HepG2 (cell line): ENCODE measurements around the gene UPB1. TPM values are rescaled to one million over a fixed set of nuclear protein-coding genes. Genes with fewer than 3 reads are reported as not detected.
A peak's percentile ranks its signal among the peaks of the same experiment; 100 is the strongest.

Experiments
- ADNP ChIP-seq: sonication (generic); formaldehyde crosslinking; IDR thresholded peaks from 2 replicates; pipeline ENCODE4 v1.4.0; 2020; ENCODE audit warnings: missing genetic modification reagents
- ATF5 ChIP-seq: sonication (generic); formaldehyde crosslinking; IDR thresholded peaks from 2 replicates; pipeline ENCODE4 v1.4.0; 2020; ENCODE audit warnings: mild to moderate bottlenecking, low read depth, missing genetic modification reagents
- FOXA3 ChIP-seq: IDR thresholded peaks from 2 replicates; pipeline ENCODE4 v1.6.1; 2016; ENCODE audit warnings: missing genetic modification reagents, missing compliant biosample characterization
- HBP1 ChIP-seq: IDR thresholded peaks from 2 replicates; pipeline ENCODE4 v1.6.1; 2016; ENCODE audit warnings: low read depth, control low read depth
- NCOA2 ChIP-seq: sonication (generic); formaldehyde crosslinking; IDR thresholded peaks from 2 replicates; pipeline ENCODE4 v1.8.0; 2022; ENCODE audit warnings: inconsistent platforms
- NR2C2 ChIP-seq: sonication (generic); formaldehyde crosslinking; IDR thresholded peaks from 2 replicates; pipeline ENCODE4 v1.4.0; 2020; ENCODE audit warnings: missing genetic modification reagents, mild to moderate bottlenecking, moderate library complexity, borderline replicate concordance
- PATZ1 ChIP-seq: sonication (generic); formaldehyde crosslinking; IDR thresholded peaks from 2 replicates; pipeline ENCODE4 v1.4.0; 2020; ENCODE audit warnings: missing genetic modification reagents
- SCMH1 ChIP-seq: sonication (generic); formaldehyde crosslinking; IDR thresholded peaks from 2 replicates; pipeline ENCODE4 v1.9.0; 2021; ENCODE audit warnings: missing genetic modification reagents, mild to moderate bottlenecking, borderline replicate concordance
- SRF ChIP-seq: IDR thresholded peaks from 2 replicates; pipeline ENCODE4 v1.6.1; 2011; ENCODE audit warnings: mild to moderate bottlenecking, low read depth, low read length, moderate library complexity
- STAT5B ChIP-seq: sonication (generic); formaldehyde crosslinking; IDR thresholded peaks from 2 replicates; pipeline ENCODE4 v1.4.0; 2020; ENCODE audit warnings: missing genetic modification reagents
- TRIM22 ChIP-seq: fragments of 450-650 bp; IDR thresholded peaks from 2 replicates; pipeline ENCODE4 v1.6.1; 2017
- TRIM24 ChIP-seq: sonication (generic); formaldehyde crosslinking; IDR thresholded peaks from 2 replicates; pipeline ENCODE4 v1.8.0; 2022; ENCODE audit warnings: mild to moderate bottlenecking, missing genetic modification reagents
- ZBTB39 ChIP-seq: sonication (generic); formaldehyde crosslinking; IDR thresholded peaks from 2 replicates; pipeline ENCODE4 v1.5.0; 2020; ENCODE audit warnings: missing genetic modification reagents
- ZNF143 ChIP-seq: sonication (generic); formaldehyde crosslinking; IDR thresholded peaks from 2 replicates; pipeline ENCODE4 v1.4.0; 2020; ENCODE audit warnings: missing genetic modification reagents
- ZNF20 ChIP-seq: sonication (generic); formaldehyde crosslinking; IDR thresholded peaks from 2 replicates; pipeline ENCODE4 v1.4.0; 2020; ENCODE audit warnings: mild to moderate bottlenecking, moderate library complexity, missing genetic modification reagents
- ZNF225 ChIP-seq: sonication (generic); formaldehyde crosslinking; IDR thresholded peaks from 2 replicates; pipeline ENCODE4 v1.4.0; 2020; ENCODE audit warnings: mild to moderate bottlenecking, missing genetic modification reagents
- ZNF280B ChIP-seq: sonication (generic); formaldehyde crosslinking; IDR thresholded peaks from 2 replicates; pipeline ENCODE4 v1.5.0; 2020; ENCODE audit warnings: missing genetic modification reagents, mild to moderate bottlenecking, borderline replicate concordance
- ZNF337 ChIP-seq: sonication (generic); formaldehyde crosslinking; IDR thresholded peaks from 2 replicates; pipeline ENCODE4 v1.5.1; 2020; ENCODE audit warnings: missing genetic modification reagents, low read depth, mild to moderate bottlenecking, borderline replicate concordance
- ZNF567 ChIP-seq: sonication (generic); formaldehyde crosslinking; IDR thresholded peaks from 2 replicates; pipeline ENCODE4 v1.8.1; 2023; ENCODE audit warnings: mild to moderate bottlenecking, missing genetic modification reagents, borderline replicate concordance
- ZSCAN12 ChIP-seq: sonication (generic); formaldehyde crosslinking; IDR thresholded peaks from 2 replicates; pipeline ENCODE4 v1.9.0; 2021; ENCODE audit warnings: mild to moderate bottlenecking, missing genetic modification reagents
- ZSCAN21 ChIP-seq: sonication (generic); formaldehyde crosslinking; IDR thresholded peaks from 2 replicates; pipeline ENCODE4 v1.8.0; 2022; ENCODE audit warnings: mild to moderate bottlenecking, missing genetic modification reagents, moderate library complexity, borderline replicate concordance
- ZSCAN9 ChIP-seq: IDR thresholded peaks from 2 replicates; pipeline ENCODE4 v1.6.1; 2016; ENCODE audit warnings: borderline replicate concordance
- polyA plus RNA-seq, 8 experiments: library from polyadenylated mRNA; depleted of rRNA in 3 of 8; stranded (reverse) in 7 of 8; unstranded in 1 of 8; fragments of >200 nt; fragmentation: Illumina TruSeq in 4 of 8; extraction: Trizol in 4 of 8; gene quantifications; 2 replicates each; pipeline versions ENCODE4 v1.2.1 to v1.2.3, GENCODE V29; 2011 to 2016; ENCODE audit warnings: low read depth in 4 of 8, missing spikeins in 1 of 8, mixed read lengths in 1 of 8; ENCODE audit not compliant: insufficient read depth in 1 of 8
- total RNA-seq, 5 experiments: library from RNA; depleted of rRNA; stranded (reverse); fragments of >200 nt; fragmentation: Illumina TruSeq; extraction: Trizol; gene quantifications; 2 replicates each; pipeline ENCODE4 v1.2.3, GENCODE V29; 2016; ENCODE audit warnings: low read depth in 1 of 5

UPB1 gene
- total and polyA plus RNA-seq, 2 of the 13 experiments (the other 11 are each of a cell fraction or from before 2014, with no cell fraction given): 0.38 to 1.2 TPM

- TF ChIP-seq ZNF567 (CRISPR knock-in tag) (no peak), ZNF225 (no peak), ZNF143 (CRISPR knock-in tag) (no peak), TRIM22 (no peak), ZSCAN9 (CRISPR knock-in tag) (peak; percentile 69; the same call in 1 of the 2 replicates), ATF5 (CRISPR knock-in tag) (no peak), ZSCAN21 (CRISPR knock-in tag) (peak; percentile 33; the same call in 1 of the 2 replicates), HBP1 (CRISPR knock-in tag) (no peak), SCMH1 (no peak), ZNF20 (no peak), ZNF337 (CRISPR knock-in tag) (no peak), PATZ1 (CRISPR knock-in tag) (peak; percentile 68), ZBTB39 (CRISPR knock-in tag) (peak; percentile 98), ZNF280B (CRISPR knock-in tag) (no peak), ADNP (CRISPR knock-in tag) (no peak), FOXA3 (CRISPR knock-in tag) (peak; percentile 86), NCOA2 (CRISPR knock-in tag) (peak; percentile 67), STAT5B (CRISPR knock-in tag) (no peak), SRF (no peak), NR2C2 (CRISPR knock-in tag) (peak; percentile 93), ZSCAN12 (no peak), TRIM24 (CRISPR knock-in tag) (no peak)
Observed at GRCh38 chr22:24525416-24526037, 30.4 kb downstream of the UPB1 start (continued).
